GM19023 (cell line): Measurements from ENCODE around the gene LUM.
A peak's percentile ranks its signal among the peaks of the same experiment; 100 is the strongest.
"Not testable (repeated sequence)": the region's sequence is repeated elsewhere in the genome, so short reads cannot be mapped to it uniquely, and the experiment has no call there.

ENCODE experiments used
- ATAC-seq: cut with Tn5 transposase; IDR thresholded peaks from one replicate; pipeline ENCODE4 v1.9.1; 2021; ENCODE audit warnings: mild to moderate bottlenecking, moderate library complexity; ENCODE audit not compliant: unreplicated experiment

LUM gene

GRCh38 chr12:91110311-91110924 lies 876 bp downstream of the LUM start:
- no peak for ATAC-seq

- no peak for ATAC-seq
Observed at GRCh38 chr12:91109581-91110310, 1.5 kb downstream of the LUM start.

GRCh38 chr12:91109148-91109564 lies 2.1 kb downstream of the LUM start:
- peak; percentile 76 for ATAC-seq

GRCh38 chr12:91108196-91108755 lies 3.0 kb downstream of the LUM start:
- no peak for ATAC-seq

- no peak for ATAC-seq
Observed at GRCh38 chr12:91106283-91106682, 5.0 kb downstream of the LUM start.

- no peak for ATAC-seq
Observed at GRCh38 chr12:91105807-91106206, 5.5 kb downstream of the LUM start.

GRCh38 chr12:91104812-91105466 lies 6.4 kb downstream of the LUM start:
- ATAC-seq = peak; percentile 70

- ATAC-seq = no peak
Observed at GRCh38 chr12:91103624-91104023, 7.7 kb downstream of the LUM start.

GRCh38 chr12:91103101-91103500 lies 8.2 kb downstream of the LUM start:
- ATAC-seq = no peak

GRCh38 chr12:91100906-91101305 lies 10.4 kb downstream of the LUM start:
- ATAC-seq = no peak

GRCh38 chr12:91099836-91100235 lies 11.5 kb downstream of the LUM start:
- ATAC-seq = no peak

GRCh38 chr12:91099341-91099740 lies 12.0 kb downstream of the LUM start:
- ATAC-seq = no peak

GRCh38 chr12:91098941-91099340 lies 12.4 kb downstream of the LUM start:
- no peak for ATAC-seq

GRCh38 chr12:91098461-91098860 lies 12.8 kb downstream of the LUM start:
- no peak for ATAC-seq

GRCh38 chr12:91094957-91095356 lies 16.3 kb downstream of the LUM start:
- ATAC-seq = no peak

- no peak for ATAC-seq
Observed at GRCh38 chr12:91094032-91094662, 17.1 kb downstream of the LUM start.

GRCh38 chr12:91093341-91093740 lies 18.0 kb downstream of the LUM start:
- ATAC-seq = no peak

GRCh38 chr12:91091916-91092715 lies 19.2 kb downstream of the LUM start:
- no peak for ATAC-seq

- ATAC-seq = not testable (repeated sequence)
Observed at GRCh38 chr12:91089953-91090352, 21.3 kb downstream of the LUM start.

GRCh38 chr12:91080041-91080440 lies 31.3 kb downstream of the LUM start:
- ATAC-seq = no peak

- no peak for ATAC-seq
Observed at GRCh38 chr12:91078501-91078900, 32.8 kb downstream of the LUM start.
